GM12891 (cell line): ENCODE results near the gene SLC29A1.

Experiments used
- DNase-seq: peaks from one replicate; pipeline ENCODE4 v3.0.0; 2011; ENCODE audit warnings: low spot score; ENCODE audit not compliant: insufficient read length
- FAIRE-seq: peaks from 2 replicates; lab custom pipeline; 2011; peaks lifted over from hg19 to GRCh38; lab: Jason Lieb, UNC
- PAX5 ChIP-seq: IDR thresholded peaks from 2 replicates; pipeline ENCODE4 v1.6.1; 2011; ENCODE audit warnings: low read length, moderate library complexity, mild to moderate bottlenecking; ENCODE audit not compliant: insufficient read depth, severe bottlenecking
- POLR2A ChIP-seq: IDR thresholded peaks from 2 replicates; pipeline ENCODE4 v1.6.1; 2011; ENCODE audit warnings: low read depth, low read length, control low read depth
- POLR2AphosphoS5 ChIP-seq: IDR thresholded peaks from 2 replicates; pipeline ENCODE4 v1.6.1; 2011; ENCODE audit warnings: low read depth, low read length, control low read depth
- POU2F2 ChIP-seq: IDR thresholded peaks from 2 replicates; pipeline ENCODE4 v1.6.1; 2011; ENCODE audit warnings: low read depth, mild to moderate bottlenecking, control low read depth, low read length, moderate library complexity
- SPI1 ChIP-seq: IDR thresholded peaks from 2 replicates; pipeline ENCODE4 v1.6.1; 2011; ENCODE audit warnings: low read depth, low read length, control low read depth
- TAF1 ChIP-seq: IDR thresholded peaks from 2 replicates; pipeline ENCODE4 v1.6.1; 2011; ENCODE audit warnings: low read depth, low read length, control low read depth

SLC29A1 gene

DNA sequence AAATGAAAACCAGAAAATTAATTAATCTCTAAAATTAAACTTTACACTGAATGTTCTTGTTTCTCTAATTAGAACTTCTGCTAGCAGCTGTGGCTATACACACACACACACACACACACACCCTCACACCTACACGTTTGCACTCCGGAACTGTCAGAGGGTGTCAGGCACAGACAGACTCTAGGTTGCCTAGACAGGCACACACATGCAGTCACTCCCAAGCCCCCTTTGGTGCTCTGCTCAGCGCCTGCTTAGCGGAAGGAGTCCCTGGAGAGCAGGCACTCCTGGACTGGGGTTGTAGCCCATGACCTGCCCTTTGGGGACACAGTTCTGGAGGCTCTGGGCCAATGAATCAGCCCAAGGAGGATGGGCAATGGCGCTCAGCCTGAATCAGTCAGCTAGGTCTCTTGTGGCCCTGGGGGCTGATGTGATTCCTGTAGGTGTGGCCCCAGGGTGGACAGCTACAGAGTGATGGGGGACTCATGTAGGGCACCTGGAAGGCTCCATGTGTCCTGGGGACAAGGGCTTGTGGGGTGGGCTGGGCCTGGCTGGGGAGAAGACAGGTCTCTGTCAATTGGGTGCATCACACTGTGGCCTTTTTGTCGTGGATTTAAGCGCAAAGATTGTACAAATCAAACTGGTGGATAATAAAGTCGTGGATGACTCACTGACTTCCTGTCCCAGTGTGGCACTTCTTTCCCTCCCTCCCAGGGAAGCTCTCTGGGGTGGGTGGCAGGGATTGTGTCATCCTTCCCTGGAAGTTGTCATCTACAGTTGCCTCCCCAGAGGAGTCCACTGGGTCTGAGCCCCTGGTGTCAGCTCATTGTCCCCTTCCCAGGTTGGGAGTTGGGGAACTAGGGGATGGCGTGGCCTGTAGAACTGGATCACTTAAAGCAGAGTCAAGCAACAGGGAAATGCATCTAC lies 55.6 kb downstream of the SLC29A1 start:
- no peak for TF ChIP-seq SPI1
- TF ChIP-seq POLR2A: no peak
- no peak for TF ChIP-seq TAF1
- TF ChIP-seq PAX5: no peak
- TF ChIP-seq POU2F2: no peak
- no peak for TF ChIP-seq POLR2AphosphoS5
- no peak for FAIRE-seq
- no peak for DNase-seq
